AG04450 (cell line): Measurements from ENCODE around the gene CAMKMT. TPM values are rescaled to one million over a fixed set of nuclear protein-coding genes. Genes with fewer than 3 reads are reported as not detected.

Experiments used
- CTCF ChIA-PET: fragments of 300-600, 350-600 bp; formaldehyde crosslinking; extraction: SDS; loops from one replicate; lab custom pipeline; 2022; ENCODE audit warnings: antibody characterized with exemption, inconsistent platforms; lab: Charles Lee
- POLR2A ChIA-PET: fragments of 350-600 bp; formaldehyde crosslinking; extraction: SDS; loops from one replicate; lab custom pipeline; 2021; ENCODE audit warnings: antibody characterized with exemption, inconsistent platforms; lab: Yijun Ruan, JAX
- DNase-seq: peaks from one replicate; pipeline ENCODE4 v3.0.0-alpha.2; 2011; ENCODE audit warnings: low read depth, low spot score
- H3K27ac ChIP-seq: one replicate; pipeline ENCODE4 v1.5.1; 2012; ENCODE audit warnings: low read depth, low read length, control low read depth
- H3K27me3 ChIP-seq: one replicate; pipeline ENCODE4 v1.6.0; 2012; ENCODE audit warnings: low read length; ENCODE audit not compliant: control insufficient read depth, insufficient read depth
- H3K4me3 ChIP-seq: 2 replicates; pipeline ENCODE4 v1.5.1; 2011; ENCODE audit warnings: mild to moderate bottlenecking, low read depth, low read length, control low read depth
- H3K9me3 ChIP-seq: 2 replicates; pipeline ENCODE4 v1.5.1; 2012; ENCODE audit warnings: low read length; ENCODE audit not compliant: control insufficient read depth, insufficient read depth
- CTCF ChIP-seq: IDR thresholded peaks from 2 replicates; pipeline ENCODE4 v1.5.1; 2011; ENCODE audit warnings: low read depth, low read length, control low read depth, inconsistent platforms
- polyA plus RNA-seq: library from polyadenylated mRNA; depleted of rRNA; stranded (reverse); fragments of >200 nt; gene quantifications from 2 replicates; pipeline ENCODE4 v1.2.3, GENCODE V29; 2011

CAMKMT gene
- polyA plus RNA-seq, 1 experiment, result 10.2 TPM

- TF ChIP-seq CTCF, result no peak
- H3K9me3 ChIP-seq, result no peaks in the 10 kb centered on the region
- CTCF ChIA-PET, result interaction anchor here (1.8 to 2.2 kb wide), 2 partner anchors 9 to 40 kb away, joined by 7 to 11 read pairs; partner anchors contain the start of genes CAMKMT and PREPL
- no peaks in the 10 kb centered on the region for H3K27me3 ChIP-seq
- no peak for DNase-seq
- no peak overlapping the region for H3K27ac ChIP-seq
- POLR2A ChIA-PET, result interaction anchor here (2.6 kb wide), 1 partner anchor 9 kb away, joined by 15 read pairs; the partner anchor contains the start of genes CAMKMT and PREPL
- no peak overlapping the region for H3K4me3 ChIP-seq
These were observed 9.2 kb upstream of the CAMKMT start for GRCh38 chr2:44352510-44352909.

- CTCF ChIA-PET, result interaction anchor here (1.3 to 1.6 kb wide), 2 partner anchors 109 to 124 kb away, joined by 3 read pairs; no protein-coding TSS in a partner anchor
- H3K9me3 ChIP-seq, result no peaks in the 10 kb centered on the region
- TF ChIP-seq CTCF, result no peak
These were observed 7.0 kb upstream of the CAMKMT start for GRCh38 chr2:44354761-44355160.

GRCh38 chr2:44358503-44358902 lies 3.2 kb upstream of the CAMKMT start:
- POLR2A ChIA-PET, result no interaction called here
- Histone ChIP-seq H3K27me3 (no peaks in the 10 kb centered on the region), H3K4me3 (no peak overlapping the region), H3K27ac (no peak overlapping the region), H3K9me3 (no peaks in the 10 kb centered on the region; the same call in 1 of the 2 replicates)
- no peak for TF ChIP-seq CTCF
- CTCF ChIA-PET, result interaction anchor here (0.7 to 1.3 kb wide), 4 partner anchors 10 to 314 kb away, joined by 3 to 4 read pairs (median 4); no protein-coding TSS in a partner anchor
- DNase-seq, result no peak

More at GRCh38 chr2:44354761-44355160, 7.0 kb upstream of the CAMKMT start:
- Histone ChIP-seq H3K4me3 (no peak overlapping the region), H3K27ac (no peak overlapping the region), H3K27me3 (no peaks in the 10 kb centered on the region)
- POLR2A ChIA-PET, result no interaction called here
- DNase-seq, result no peak

GRCh38 chr2:44360749-44361329 lies 908 bp upstream of the CAMKMT start:
- no peak for DNase-seq
- POLR2A ChIA-PET, result interaction anchor here (1.1 to 2.6 kb wide), 6 partner anchors 9 to 366 kb away, joined by 3 to 15 read pairs (median 6); partner anchors contain the start of gene PPM1B
- CTCF ChIA-PET, result interaction anchor here (0.6 to 2.4 kb wide), 7 partner anchors 9 to 317 kb away, joined by 3 to 9 read pairs (median 4); no protein-coding TSS in a partner anchor

More at GRCh38 chr2:44360749-44361329, 908 bp upstream of the CAMKMT start:
- no peak for TF ChIP-seq CTCF
- Histone ChIP-seq H3K27me3 (no peaks in the 10 kb centered on the region), H3K4me3 (peak overlapping the region; percentile 92), H3K9me3 (no peaks in the 10 kb centered on the region; the same call in 1 of the 2 replicates), H3K27ac (peak overlapping the region; percentile 97)
